HCT116 (cell line): ENCODE results near the gene DNM3.

Source experiments
- EGR1 ChIP-seq: IDR thresholded peaks from 2 replicates; pipeline ENCODE4 v1.6.1; 2012; ENCODE audit warnings: low read depth
- JUND ChIP-seq: IDR thresholded peaks from 2 replicates; pipeline ENCODE4 v1.6.1; 2012
- POLR2A ChIP-seq: IDR thresholded peaks from 2 replicates; pipeline ENCODE4 v1.7.0; 2011; ENCODE audit warnings: borderline replicate concordance; ENCODE audit not compliant: insufficient read depth, insufficient read length; ENCODE audit errors: extremely low read depth
- POLR2AphosphoS5 ChIP-seq: IDR thresholded peaks from 2 replicates; pipeline ENCODE4 v1.6.1; 2011; ENCODE audit warnings: mild to moderate bottlenecking, low read depth, low read length, moderate library complexity
- RAD21 ChIP-seq: IDR thresholded peaks from 2 replicates; pipeline ENCODE4 v1.6.1; 2012; ENCODE audit warnings: low read depth, mild to moderate bottlenecking
- SRF ChIP-seq: IDR thresholded peaks from 2 replicates; pipeline ENCODE4 v1.6.1; 2012; ENCODE audit warnings: low read depth
- TCF7L2 ChIP-seq: IDR thresholded peaks from 2 replicates; pipeline ENCODE4 v1.7.0; 2011; ENCODE audit warnings: borderline replicate concordance, inconsistent platforms; ENCODE audit not compliant: insufficient read depth, insufficient read length; ENCODE audit errors: extremely low read depth
- ZFX ChIP-seq: fragments of 450-650 bp; IDR thresholded peaks from 2 replicates; pipeline ENCODE4 v1.6.1; 2017
- TF ChIP-seq, protein P1 (sequence below), 3 experiments: fragments of 200-600 bp in 1 of 3; sonication (generic) in 1 of 3; IDR thresholded peaks in 2 of 3; conservative IDR thresholded peaks in 1 of 3; 2 replicates each; pipeline ENCODE4 v1.5.1; 2012 to 2017; ENCODE audit warnings: low read depth in 2 of 3, low read length in 2 of 3, antibody characterized with exemption in 1 of 3, borderline replicate concordance in 1 of 3, control low read depth in 1 of 3, mild to moderate bottlenecking in 1 of 3, mixed read lengths in 1 of 3, mixed run types in 1 of 3, moderate library complexity in 1 of 3; ENCODE audit not compliant: insufficient read depth in 1 of 3
- TF ChIP-seq, protein P2 (sequence below): IDR thresholded peaks from 2 replicates; pipeline ENCODE4 v1.6.1; 2012
- TF ChIP-seq, protein P3 (sequence below): IDR thresholded peaks from 2 replicates; pipeline ENCODE4 v1.6.1; 2012

DNA sequence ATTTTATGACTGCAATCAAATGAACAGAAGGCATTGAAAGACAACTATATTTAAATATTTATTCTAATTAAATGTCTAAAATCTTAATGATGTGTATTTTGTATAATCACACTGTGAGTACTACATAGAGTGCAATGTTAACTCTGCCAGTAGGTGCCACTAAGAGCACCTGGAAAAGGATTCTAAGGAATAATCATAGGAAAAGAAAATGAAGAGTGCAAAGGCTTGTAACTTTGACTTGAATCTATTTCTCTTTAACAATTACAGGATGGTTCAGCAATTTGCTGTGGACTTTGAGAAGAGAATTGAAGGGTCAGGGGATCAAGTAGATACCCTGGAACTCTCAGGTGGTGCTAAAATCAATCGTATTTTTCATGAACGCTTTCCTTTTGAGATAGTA lies 200.4 kb downstream of the DNM3 start:
- TF ChIP-seq, protein P1, sequence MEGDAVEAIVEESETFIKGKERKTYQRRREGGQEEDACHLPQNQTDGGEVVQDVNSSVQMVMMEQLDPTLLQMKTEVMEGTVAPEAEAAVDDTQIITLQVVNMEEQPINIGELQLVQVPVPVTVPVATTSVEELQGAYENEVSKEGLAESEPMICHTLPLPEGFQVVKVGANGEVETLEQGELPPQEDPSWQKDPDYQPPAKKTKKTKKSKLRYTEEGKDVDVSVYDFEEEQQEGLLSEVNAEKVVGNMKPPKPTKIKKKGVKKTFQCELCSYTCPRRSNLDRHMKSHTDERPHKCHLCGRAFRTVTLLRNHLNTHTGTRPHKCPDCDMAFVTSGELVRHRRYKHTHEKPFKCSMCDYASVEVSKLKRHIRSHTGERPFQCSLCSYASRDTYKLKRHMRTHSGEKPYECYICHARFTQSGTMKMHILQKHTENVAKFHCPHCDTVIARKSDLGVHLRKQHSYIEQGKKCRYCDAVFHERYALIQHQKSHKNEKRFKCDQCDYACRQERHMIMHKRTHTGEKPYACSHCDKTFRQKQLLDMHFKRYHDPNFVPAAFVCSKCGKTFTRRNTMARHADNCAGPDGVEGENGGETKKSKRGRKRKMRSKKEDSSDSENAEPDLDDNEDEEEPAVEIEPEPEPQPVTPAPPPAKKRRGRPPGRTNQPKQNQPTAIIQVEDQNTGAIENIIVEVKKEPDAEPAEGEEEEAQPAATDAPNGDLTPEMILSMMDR (IDR thresholded peaks at IDR 0.05 in 2 of 3, conservative IDR thresholded peaks at IDR 0.05 in 1 of 3; ENCODE audit: borderline replicate concordance in 1 of 3, insufficient read depth in 1 of 3, low read depth in 2 of 3, low read length in 2 of 3) = peak; percentile 31 to 45 (median 43); a peak in 4 of 6 replicates
- no peak for TF ChIP-seq TCF7L2
- no peak for TF ChIP-seq POLR2A
- no peak for TF ChIP-seq JUND
- TF ChIP-seq, protein P2, sequence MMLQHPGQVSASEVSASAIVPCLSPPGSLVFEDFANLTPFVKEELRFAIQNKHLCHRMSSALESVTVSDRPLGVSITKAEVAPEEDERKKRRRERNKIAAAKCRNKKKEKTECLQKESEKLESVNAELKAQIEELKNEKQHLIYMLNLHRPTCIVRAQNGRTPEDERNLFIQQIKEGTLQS = no peak
- TF ChIP-seq EGR1 = no peak
- no peak for TF ChIP-seq ZFX
- TF ChIP-seq RAD21 = peak; percentile 60
- TF ChIP-seq, protein P3, sequence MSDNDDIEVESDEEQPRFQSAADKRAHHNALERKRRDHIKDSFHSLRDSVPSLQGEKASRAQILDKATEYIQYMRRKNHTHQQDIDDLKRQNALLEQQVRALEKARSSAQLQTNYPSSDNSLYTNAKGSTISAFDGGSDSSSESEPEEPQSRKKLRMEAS = no peak
- TF ChIP-seq SRF = no peak
- no peak for TF ChIP-seq POLR2AphosphoS5
